HCEC 1CT (cell line): ENCODE measurements around the gene ZNF558.

Experiments
- DNase-seq: peaks from one replicate; pipeline ENCODE4 v3.0.0-alpha.2; 2017

ZNF558 gene

GRCh38 chr19:8832132-8833021 lies at the start of gene ZNF558, which contains the start of gene MBD3L1:
Gene ZNF558 (minus strand): TSS chr19:8832304. CDS start chr19:8822659, 9,645 bp downstream.
Gene MBD3L1 (plus strand): TSS chr19:8832377. CDS start chr19:8842679, 10,302 bp downstream.
- DNase-seq, result peak; percentile 75

GRCh38 chr19:8881512-8881911 lies 49.4 kb upstream of the ZNF558 start:
- no peak for DNase-seq

GRCh38 chr19:8880868-8881488 lies 48.9 kb upstream of the ZNF558 start:
- no peak for DNase-seq

- DNase-seq, result no peak
Measured at GRCh38 chr19:8877854-8878705, 46.0 kb upstream of the ZNF558 start.

- DNase-seq, result no peak
Measured at GRCh38 chr19:8866344-8866743, 34.2 kb upstream of the ZNF558 start.

GRCh38 chr19:8858260-8858659 lies 26.2 kb upstream of the ZNF558 start:
- DNase-seq, result no peak

GRCh38 chr19:8850488-8850887 lies 18.4 kb upstream of the ZNF558 start:
- no peak for DNase-seq

- DNase-seq, result no peak
Measured at GRCh38 chr19:8849232-8849631, 17.1 kb upstream of the ZNF558 start.

GRCh38 chr19:8846819-8847218 lies 14.7 kb upstream of the ZNF558 start:
- no peak for DNase-seq

GRCh38 chr19:8840708-8841107 lies 8.6 kb upstream of the ZNF558 start:
- no peak for DNase-seq

- DNase-seq, result no peak
Measured at GRCh38 chr19:8835877-8836276, 3.8 kb upstream of the ZNF558 start.

- DNase-seq, result no peak
Measured at GRCh38 chr19:8835446-8835845, 3.3 kb upstream of the ZNF558 start.

- DNase-seq, result no peak
Measured at GRCh38 chr19:8831832-8832131, 322 bp downstream of the ZNF558 start.

GRCh38 chr19:8831373-8831772 lies 731 bp downstream of the ZNF558 start:
- DNase-seq, result no peak

- DNase-seq, result no peak
Measured at GRCh38 chr19:8827277-8827676, 4.8 kb downstream of the ZNF558 start.

- DNase-seq, result no peak
Measured at GRCh38 chr19:8826371-8826770, 5.7 kb downstream of the ZNF558 start.

- DNase-seq, result no peak
Measured at GRCh38 chr19:8821748-8822241, 10.3 kb downstream of the ZNF558 start.

GRCh38 chr19:8820234-8820633 lies 11.9 kb downstream of the ZNF558 start:
- no peak for DNase-seq

- DNase-seq, result no peak
Measured at GRCh38 chr19:8815780-8816179, 16.3 kb downstream of the ZNF558 start.

- no peak for DNase-seq
Measured at GRCh38 chr19:8814176-8814575, 17.9 kb downstream of the ZNF558 start.

- DNase-seq, result no peak
Measured at GRCh38 chr19:8811315-8812172, 20.6 kb downstream of the ZNF558 start.

- DNase-seq, result no peak
Measured at GRCh38 chr19:8806661-8807060, 25.4 kb downstream of the ZNF558 start.
